K562 (cell line): ENCODE results near the gene CSTF1. TPM values are rescaled to one million over a fixed set of nuclear protein-coding genes. Genes with fewer than 3 reads are reported as not detected.

Experiments used
- ASH1L ChIP-seq: fragments of 450-650 bp; IDR thresholded peaks from 2 replicates; pipeline ENCODE4 v1.6.1; 2018; ENCODE audit warnings: borderline replicate concordance, mild to moderate bottlenecking, low read depth; ENCODE audit not compliant: partially characterized antibody
- ETV1 ChIP-seq: fragments of 450-650 bp; conservative IDR thresholded peaks from 2 replicates; pipeline ENCODE4 v1.6.1; 2016; ENCODE audit warnings: missing genetic modification characterization, control low read depth, low read depth, missing compliant biosample characterization
- NR2F6 ChIP-seq: fragments of 450-650 bp; formaldehyde crosslinking; IDR thresholded peaks from 2 replicates; pipeline ENCODE4 v1.4.0; 2020; ENCODE audit warnings: mild to moderate bottlenecking
- POLR3G ChIP-seq: IDR thresholded peaks from 2 replicates; pipeline ENCODE4 v1.6.1; 2011; ENCODE audit not compliant: insufficient read length, insufficient replicate concordance; ENCODE audit errors: extremely low read depth
- SP2 ChIP-seq: IDR thresholded peaks from 2 replicates; pipeline ENCODE4 v1.6.1; 2011; ENCODE audit warnings: mild to moderate bottlenecking, low read depth, low read length, moderate library complexity; ENCODE audit not compliant: poor library complexity, severe bottlenecking; ENCODE audit errors: extremely low read depth
- SREBF2 ChIP-seq: sonication (generic); formaldehyde crosslinking; IDR thresholded peaks from 2 replicates; pipeline ENCODE4 v1.4.0; 2020; ENCODE audit warnings: mild to moderate bottlenecking, missing genetic modification reagents
- SRF ChIP-seq, 2 experiments: fragments of 250-450, 450-650 bp in 1 of 2; sonication (Bioruptor Pico) in 1 of 2; sonication (generic) in 1 of 2; formaldehyde crosslinking; IDR thresholded peaks; 2 replicates each; pipeline versions ENCODE4 v1.5.0 to v1.5.1; 2020 to 2022; ENCODE audit warnings: mild to moderate bottlenecking in 1 of 2, missing genetic modification reagents in 1 of 2
- ZNF431 ChIP-seq: sonication (generic); formaldehyde crosslinking; IDR thresholded peaks from 2 replicates; pipeline ENCODE4 v1.8.0; 2022; ENCODE audit warnings: mild to moderate bottlenecking, missing genetic modification reagents
- polyA plus RNA-seq, 8 experiments: library from polyadenylated mRNA; depleted of rRNA in 4 of 8; stranded (reverse) in 5 of 8; unstranded in 3 of 8; fragments of >200 nt; fragmentation: Nextera tagmentation in 2 of 8; fragmentation: Illumina TruSeq in 1 of 8; extraction: Ambion mirVana in 2 of 8; extraction: Trizol in 1 of 8; gene quantifications; 2 replicates each; pipeline versions ENCODE4 v1.2.1 to v1.2.3, GENCODE V29; 2011 to 2014; ENCODE audit warnings: inconsistent platforms in 1 of 8, missing spikeins in 1 of 8
- total RNA-seq, 7 experiments: library from RNA; depleted of rRNA in 6 of 7; stranded (reverse); fragments of >200 nt in 6 of 7; fragmentation: Illumina TruSeq in 2 of 7; extraction: Trizol in 2 of 7; gene quantifications; 2 replicates each; pipeline versions ENCODE4 v1.2.1 to v1.2.3, GENCODE V29; 2011 to 2021; ENCODE audit warnings: low replicate concordance in 1 of 7
- TF ChIP-seq, protein P1 (sequence below), 3 experiments: IDR thresholded peaks in 2 of 3; conservative IDR thresholded peaks in 1 of 3; 2 replicates each; pipeline ENCODE4 v1.5.1; 2011 to 2012; ENCODE audit warnings: low read length in 3 of 3, mild to moderate bottlenecking in 3 of 3, control low read depth in 2 of 3, improper control_type of control experiment in 1 of 3, inconsistent platforms in 1 of 3, low read depth in 1 of 3, mixed read lengths in 1 of 3, moderate library complexity in 1 of 3; ENCODE audit not compliant: insufficient read depth in 2 of 3
- TF ChIP-seq, protein P2 (sequence below): IDR thresholded peaks from 2 replicates; pipeline ENCODE4 v1.6.1; 2016; ENCODE audit warnings: missing genetic modification characterization, missing compliant biosample characterization
- TF ChIP-seq, protein P3 (sequence below): fragments of 250-450 bp; sonication (Bioruptor Pico); IDR thresholded peaks from 2 replicates; pipeline ENCODE4 v1.8.0; 2021; ENCODE audit warnings: mild to moderate bottlenecking, moderate library complexity
- TF ChIP-seq, protein P4 (sequence below), 3 experiments: fragments of 200-800 bp in 1 of 3; fragments of 250-450 bp in 1 of 3; fragments of 450-650 bp in 1 of 3; sonication (Bioruptor Pico) in 1 of 3; sonication (Bioruptor generic) in 1 of 3; formaldehyde crosslinking in 1 of 3; IDR thresholded peaks; 2 replicates each; pipeline versions ENCODE4 v1.6.1 to v1.8.0; 2016 to 2022; ENCODE audit warnings: mild to moderate bottlenecking in 2 of 3, missing genetic modification characterization in 2 of 3, missing compliant biosample characterization in 1 of 3, moderate library complexity in 1 of 3
- TF ChIP-seq, protein P5 (sequence below): fragments of 450-650 bp; IDR thresholded peaks from 2 replicates; pipeline ENCODE4 v1.6.1; 2018; ENCODE audit not compliant: partially characterized antibody

CSTF1 gene
- total and polyA plus RNA-seq, 9 of the 15 experiments (the other 6 are each of a cell fraction or from before 2014, with no cell fraction given): 30.8 to 110 (median 53.4) TPM

DNA sequence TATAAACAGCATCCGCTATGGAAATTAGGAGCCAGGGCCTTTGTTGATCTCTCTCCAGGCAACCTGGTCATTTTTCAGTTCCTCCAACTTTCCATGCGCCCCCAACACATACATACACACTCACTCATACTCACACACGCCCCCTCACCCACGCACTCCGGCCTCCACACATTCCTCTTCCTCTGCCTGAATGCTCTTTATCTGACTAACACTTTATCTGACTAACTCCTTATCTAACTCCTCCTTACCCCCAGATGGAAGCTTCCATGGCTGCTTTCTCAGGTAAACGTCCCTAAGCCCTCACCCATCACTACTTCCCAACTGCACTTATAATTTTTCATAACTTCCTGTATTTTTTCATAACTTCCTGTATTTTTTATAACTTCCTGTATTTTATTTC lies 37.1 kb downstream of the CSTF1 start (continued):
- TF ChIP-seq, protein P1, sequence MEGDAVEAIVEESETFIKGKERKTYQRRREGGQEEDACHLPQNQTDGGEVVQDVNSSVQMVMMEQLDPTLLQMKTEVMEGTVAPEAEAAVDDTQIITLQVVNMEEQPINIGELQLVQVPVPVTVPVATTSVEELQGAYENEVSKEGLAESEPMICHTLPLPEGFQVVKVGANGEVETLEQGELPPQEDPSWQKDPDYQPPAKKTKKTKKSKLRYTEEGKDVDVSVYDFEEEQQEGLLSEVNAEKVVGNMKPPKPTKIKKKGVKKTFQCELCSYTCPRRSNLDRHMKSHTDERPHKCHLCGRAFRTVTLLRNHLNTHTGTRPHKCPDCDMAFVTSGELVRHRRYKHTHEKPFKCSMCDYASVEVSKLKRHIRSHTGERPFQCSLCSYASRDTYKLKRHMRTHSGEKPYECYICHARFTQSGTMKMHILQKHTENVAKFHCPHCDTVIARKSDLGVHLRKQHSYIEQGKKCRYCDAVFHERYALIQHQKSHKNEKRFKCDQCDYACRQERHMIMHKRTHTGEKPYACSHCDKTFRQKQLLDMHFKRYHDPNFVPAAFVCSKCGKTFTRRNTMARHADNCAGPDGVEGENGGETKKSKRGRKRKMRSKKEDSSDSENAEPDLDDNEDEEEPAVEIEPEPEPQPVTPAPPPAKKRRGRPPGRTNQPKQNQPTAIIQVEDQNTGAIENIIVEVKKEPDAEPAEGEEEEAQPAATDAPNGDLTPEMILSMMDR (IDR thresholded peaks at IDR 0.05 in 2 of 3, conservative IDR thresholded peaks at IDR 0.05 in 1 of 3; ENCODE audit: insufficient read depth in 2 of 3, low read depth in 1 of 3, low read length in 3 of 3): no peak
- TF ChIP-seq, protein P2, sequence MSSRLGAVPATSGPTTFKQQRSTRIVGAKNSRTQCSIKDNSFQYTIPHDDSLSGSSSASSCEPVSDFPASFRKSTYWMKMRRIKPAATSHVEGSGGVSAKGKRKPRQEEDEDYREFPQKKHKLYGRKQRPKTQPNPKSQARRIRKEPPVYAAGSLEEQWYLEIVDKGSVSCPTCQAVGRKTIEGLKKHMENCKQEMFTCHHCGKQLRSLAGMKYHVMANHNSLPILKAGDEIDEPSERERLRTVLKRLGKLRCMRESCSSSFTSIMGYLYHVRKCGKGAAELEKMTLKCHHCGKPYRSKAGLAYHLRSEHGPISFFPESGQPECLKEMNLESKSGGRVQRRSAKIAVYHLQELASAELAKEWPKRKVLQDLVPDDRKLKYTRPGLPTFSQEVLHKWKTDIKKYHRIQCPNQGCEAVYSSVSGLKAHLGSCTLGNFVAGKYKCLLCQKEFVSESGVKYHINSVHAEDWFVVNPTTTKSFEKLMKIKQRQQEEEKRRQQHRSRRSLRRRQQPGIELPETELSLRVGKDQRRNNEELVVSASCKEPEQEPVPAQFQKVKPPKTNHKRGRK: no peak
- TF ChIP-seq ETV1 (tag) (no peak), NR2F6 (CRISPR knock-in tag) (no peak), SRF (CRISPR knock-in tag; IDR thresholded peaks at IDR 0.05) (no peak), ASH1L (no peak), SREBF2 (CRISPR knock-in tag) (no peak), ZNF431 (CRISPR knock-in tag) (no peak), SP2 (no peak), POLR3G (no peak)
- TF ChIP-seq, protein P3, sequence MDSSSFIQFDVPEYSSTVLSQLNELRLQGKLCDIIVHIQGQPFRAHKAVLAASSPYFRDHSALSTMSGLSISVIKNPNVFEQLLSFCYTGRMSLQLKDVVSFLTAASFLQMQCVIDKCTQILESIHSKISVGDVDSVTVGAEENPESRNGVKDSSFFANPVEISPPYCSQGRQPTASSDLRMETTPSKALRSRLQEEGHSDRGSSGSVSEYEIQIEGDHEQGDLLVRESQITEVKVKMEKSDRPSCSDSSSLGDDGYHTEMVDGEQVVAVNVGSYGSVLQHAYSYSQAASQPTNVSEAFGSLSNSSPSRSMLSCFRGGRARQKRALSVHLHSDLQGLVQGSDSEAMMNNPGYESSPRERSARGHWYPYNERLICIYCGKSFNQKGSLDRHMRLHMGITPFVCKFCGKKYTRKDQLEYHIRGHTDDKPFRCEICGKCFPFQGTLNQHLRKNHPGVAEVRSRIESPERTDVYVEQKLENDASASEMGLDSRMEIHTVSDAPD (CRISPR knock-in tag): no peak
- TF ChIP-seq, protein P4, sequence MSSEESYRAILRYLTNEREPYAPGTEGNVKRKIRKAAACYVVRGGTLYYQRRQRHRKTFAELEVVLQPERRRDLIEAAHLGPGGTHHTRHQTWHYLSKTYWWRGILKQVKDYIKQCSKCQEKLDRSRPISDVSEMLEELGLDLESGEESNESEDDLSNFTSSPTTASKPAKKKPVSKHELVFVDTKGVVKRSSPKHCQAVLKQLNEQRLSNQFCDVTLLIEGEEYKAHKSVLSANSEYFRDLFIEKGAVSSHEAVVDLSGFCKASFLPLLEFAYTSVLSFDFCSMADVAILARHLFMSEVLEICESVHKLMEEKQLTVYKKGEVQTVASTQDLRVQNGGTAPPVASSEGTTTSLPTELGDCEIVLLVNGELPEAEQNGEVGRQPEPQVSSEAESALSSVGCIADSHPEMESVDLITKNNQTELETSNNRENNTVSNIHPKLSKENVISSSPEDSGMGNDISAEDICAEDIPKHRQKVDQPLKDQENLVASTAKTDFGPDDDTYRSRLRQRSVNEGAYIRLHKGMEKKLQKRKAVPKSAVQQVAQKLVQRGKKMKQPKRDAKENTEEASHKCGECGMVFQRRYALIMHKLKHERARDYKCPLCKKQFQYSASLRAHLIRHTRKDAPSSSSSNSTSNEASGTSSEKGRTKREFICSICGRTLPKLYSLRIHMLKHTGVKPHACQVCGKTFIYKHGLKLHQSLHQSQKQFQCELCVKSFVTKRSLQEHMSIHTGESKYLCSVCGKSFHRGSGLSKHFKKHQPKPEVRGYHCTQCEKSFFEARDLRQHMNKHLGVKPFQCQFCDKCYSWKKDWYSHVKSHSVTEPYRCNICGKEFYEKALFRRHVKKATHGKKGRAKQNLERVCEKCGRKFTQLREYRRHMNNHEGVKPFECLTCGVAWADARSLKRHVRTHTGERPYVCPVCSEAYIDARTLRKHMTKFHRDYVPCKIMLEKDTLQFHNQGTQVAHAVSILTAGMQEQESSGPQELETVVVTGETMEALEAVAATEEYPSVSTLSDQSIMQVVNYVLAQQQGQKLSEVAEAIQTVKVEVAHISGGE (CRISPR knock-in tag; IDR thresholded peaks at IDR 0.05): no peak
- TF ChIP-seq, protein P5, sequence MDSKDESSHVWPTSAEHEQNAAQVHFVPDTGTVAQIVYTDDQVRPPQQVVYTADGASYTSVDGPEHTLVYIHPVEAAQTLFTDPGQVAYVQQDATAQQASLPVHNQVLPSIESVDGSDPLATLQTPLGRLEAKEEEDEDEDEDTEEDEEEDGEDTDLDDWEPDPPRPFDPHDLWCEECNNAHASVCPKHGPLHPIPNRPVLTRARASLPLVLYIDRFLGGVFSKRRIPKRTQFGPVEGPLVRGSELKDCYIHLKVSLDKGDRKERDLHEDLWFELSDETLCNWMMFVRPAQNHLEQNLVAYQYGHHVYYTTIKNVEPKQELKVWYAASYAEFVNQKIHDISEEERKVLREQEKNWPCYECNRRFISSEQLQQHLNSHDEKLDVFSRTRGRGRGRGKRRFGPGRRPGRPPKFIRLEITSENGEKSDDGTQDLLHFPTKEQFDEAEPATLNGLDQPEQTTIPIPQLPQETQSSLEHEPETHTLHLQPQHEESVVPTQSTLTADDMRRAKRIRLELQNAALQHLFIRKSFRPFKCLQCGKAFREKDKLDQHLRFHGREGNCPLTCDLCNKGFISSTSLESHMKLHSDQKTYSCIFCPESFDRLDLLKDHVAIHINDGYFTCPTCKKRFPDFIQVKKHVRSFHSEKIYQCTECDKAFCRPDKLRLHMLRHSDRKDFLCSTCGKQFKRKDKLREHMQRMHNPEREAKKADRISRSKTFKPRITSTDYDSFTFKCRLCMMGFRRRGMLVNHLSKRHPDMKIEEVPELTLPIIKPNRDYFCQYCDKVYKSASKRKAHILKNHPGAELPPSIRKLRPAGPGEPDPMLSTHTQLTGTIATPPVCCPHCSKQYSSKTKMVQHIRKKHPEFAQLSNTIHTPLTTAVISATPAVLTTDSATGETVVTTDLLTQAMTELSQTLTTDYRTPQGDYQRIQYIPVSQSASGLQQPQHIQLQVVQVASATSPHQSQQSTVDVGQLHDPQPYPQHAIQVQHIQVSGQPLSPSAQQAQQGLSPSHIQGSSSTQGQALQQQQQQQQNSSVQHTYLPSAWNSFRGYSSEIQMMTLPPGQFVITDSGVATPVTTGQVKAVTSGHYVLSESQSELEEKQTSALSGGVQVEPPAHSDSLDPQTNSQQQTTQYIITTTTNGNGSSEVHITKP: peak; percentile 44
